ENCODE results near the gene HNRNPUL1.

- TF ChIP-seq EZH2 (IDR thresholded peaks at IDR 0.05) (no peak), CTCF (IDR thresholded peaks at IDR 0.05) (no peak)
These were observed 54.7 kb downstream of the HNRNPUL1 start for GRCh38 chr19:41318696-41319499.
